BLaER1 (cell line): ENCODE results near the gene TIE1.
A peak's percentile ranks its signal among the peaks of the same experiment; 100 is the strongest.

ENCODE experiments used
- H3K27ac ChIP-seq: shearing (Covaris generic); formaldehyde crosslinking; 2 replicates; pipeline ENCODE4 v1.8.1; 2022
- H3K27me3 ChIP-seq: shearing (Covaris generic); formaldehyde crosslinking; 2 replicates; pipeline ENCODE4 v1.8.1; 2022
- H3K36me3 ChIP-seq: shearing (Covaris generic); formaldehyde crosslinking; 2 replicates; pipeline ENCODE4 v1.8.1; 2022
- H3K4me1 ChIP-seq: shearing (Covaris generic); formaldehyde crosslinking; 2 replicates; pipeline ENCODE4 v1.8.1; 2022
- H3K4me2 ChIP-seq: shearing (Covaris generic); formaldehyde crosslinking; 2 replicates; pipeline ENCODE4 v1.8.1; 2022
- H3K4me3 ChIP-seq: shearing (Covaris generic); formaldehyde crosslinking; 2 replicates; pipeline ENCODE4 v1.8.1; 2022
- H3K9ac ChIP-seq: shearing (Covaris generic); formaldehyde crosslinking; 2 replicates; pipeline ENCODE4 v1.8.1; 2022
- H3K9me3 ChIP-seq: shearing (Covaris generic); formaldehyde crosslinking; 2 replicates; pipeline ENCODE4 v1.8.1; 2022
- H4K20me1 ChIP-seq: shearing (Covaris generic); formaldehyde crosslinking; 2 replicates; pipeline ENCODE4 v1.8.1; 2022
- Cebpa-rat ChIP-seq: shearing (Covaris generic); IDR thresholded peaks from 2 replicates; pipeline ENCODE4 v1.8.1; 2022

TIE1 gene

GRCh38 chr1:43303471-43304313 lies 2.9 kb downstream of the TIE1 start:
- Histone ChIP-seq H3K27ac (peak overlapping the region; percentile 51; the same call in 1 of the 2 replicates), H3K9me3 (no peaks in the 10 kb centered on the region), H4K20me1 (no peaks in the 10 kb centered on the region), H3K4me3 (no peak overlapping the region), H3K9ac (no peak overlapping the region), H3K4me2 (peak overlapping the region; percentile 30; the same call in 1 of the 2 replicates), H3K4me1 (peaks cover 44% of the 10 kb centered on the region), H3K27me3 (no peaks in the 10 kb centered on the region), H3K36me3 (no peaks in the 10 kb centered on the region)
- TF ChIP-seq Cebpa-rat = no peak

GRCh38 chr1:43304314-43304681 lies 3.5 kb downstream of the TIE1 start:
- Histone ChIP-seq H3K36me3 (no peaks in the 10 kb centered on the region), H3K4me2 (peak overlapping the region; percentile 30; the same call in 1 of the 2 replicates), H3K27me3 (no peaks in the 10 kb centered on the region)

GRCh38 chr1:43304771-43305300 lies 4.1 kb downstream of the TIE1 start:
- no peaks in the 10 kb centered on the region for H4K20me1 ChIP-seq
- no peak overlapping the region for H3K9ac ChIP-seq
- no peak overlapping the region; the same call in 1 of the 2 replicates for H3K27ac ChIP-seq
- TF ChIP-seq Cebpa-rat = no peak
- H3K4me1 ChIP-seq = peaks cover 38% of the 10 kb centered on the region
- no peaks in the 10 kb centered on the region for H3K27me3 ChIP-seq
- H3K4me3 ChIP-seq = no peak overlapping the region
- no peaks in the 10 kb centered on the region for H3K36me3 ChIP-seq
- H3K9me3 ChIP-seq = no peaks in the 10 kb centered on the region
- peak overlapping the region; percentile 30; the same call in 1 of the 2 replicates for H3K4me2 ChIP-seq

More at GRCh38 chr1:43304314-43304681, 3.5 kb downstream of the TIE1 start:
- Histone ChIP-seq H4K20me1 (no peaks in the 10 kb centered on the region), H3K27ac (peak overlapping the region; percentile 51; the same call in 1 of the 2 replicates), H3K4me3 (no peak overlapping the region), H3K9ac (no peak overlapping the region), H3K9me3 (no peaks in the 10 kb centered on the region), H3K4me1 (peaks cover 44% of the 10 kb centered on the region)
- TF ChIP-seq Cebpa-rat = no peak

GRCh38 chr1:43305461-43305860 lies 4.7 kb downstream of the TIE1 start:
- Histone ChIP-seq H4K20me1 (no peaks in the 10 kb centered on the region), H3K27ac (no peak overlapping the region), H3K9ac (no peak overlapping the region), H3K4me2 (0 out of 2 replicates have a peak overlapping the region, but pooled peaks have one; percentile 5), H3K4me3 (no peak overlapping the region), H3K4me1 (peaks cover 32% of the 10 kb centered on the region), H3K9me3 (no peaks in the 10 kb centered on the region), H3K27me3 (no peaks in the 10 kb centered on the region), H3K36me3 (no peaks in the 10 kb centered on the region)
- no peak for TF ChIP-seq Cebpa-rat

- no peaks in the 10 kb centered on the region for H3K9me3 ChIP-seq
- 0 out of 2 replicates have a peak overlapping the region, but pooled peaks have one; percentile 5 for H3K4me2 ChIP-seq
- no peak overlapping the region for H3K27ac ChIP-seq
- TF ChIP-seq Cebpa-rat = no peak
- no peaks in the 10 kb centered on the region for H4K20me1 ChIP-seq
- no peaks in the 10 kb centered on the region for H3K27me3 ChIP-seq
- no peak overlapping the region for H3K4me3 ChIP-seq
- H3K4me1 ChIP-seq = peaks cover 26% of the 10 kb centered on the region
- no peaks in the 10 kb centered on the region for H3K36me3 ChIP-seq
- H3K9ac ChIP-seq = no peak overlapping the region
Measured at GRCh38 chr1:43305926-43306687, 5.3 kb downstream of the TIE1 start.

GRCh38 chr1:43306688-43307457 lies 6.1 kb downstream of the TIE1 start:
- no peaks in the 10 kb centered on the region for H4K20me1 ChIP-seq
- no peak for TF ChIP-seq Cebpa-rat

GRCh38 chr1:43307458-43308158 lies 6.8 kb downstream of the TIE1 start:
- H3K4me3 ChIP-seq = no peak overlapping the region
- no peak for TF ChIP-seq Cebpa-rat
- no peaks in the 10 kb centered on the region for H3K27me3 ChIP-seq
- no peak overlapping the region for H3K4me2 ChIP-seq
- no peak overlapping the region for H3K27ac ChIP-seq
- no peaks in the 10 kb centered on the region for H3K9me3 ChIP-seq
- H3K4me1 ChIP-seq = peaks cover 23% of the 10 kb centered on the region
- no peaks in the 10 kb centered on the region for H3K36me3 ChIP-seq
- no peak overlapping the region for H3K9ac ChIP-seq
- no peaks in the 10 kb centered on the region for H4K20me1 ChIP-seq

More at GRCh38 chr1:43306688-43307457, 6.1 kb downstream of the TIE1 start:
- Histone ChIP-seq H3K9me3 (no peaks in the 10 kb centered on the region), H3K9ac (no peak overlapping the region), H3K36me3 (no peaks in the 10 kb centered on the region), H3K4me2 (no peak overlapping the region), H3K27ac (no peak overlapping the region), H3K4me3 (no peak overlapping the region), H3K27me3 (no peaks in the 10 kb centered on the region), H3K4me1 (peaks cover 23% of the 10 kb centered on the region)

GRCh38 chr1:43308635-43309404 lies 8.0 kb downstream of the TIE1 start:
- no peaks in the 10 kb centered on the region for H3K9me3 ChIP-seq
- H3K4me2 ChIP-seq = no peak overlapping the region
- TF ChIP-seq Cebpa-rat = no peak
- no peaks in the 10 kb centered on the region for H4K20me1 ChIP-seq
- H3K9ac ChIP-seq = no peak overlapping the region
- no peaks in the 10 kb centered on the region for H3K27me3 ChIP-seq
- H3K4me1 ChIP-seq = peaks cover 22% of the 10 kb centered on the region
- no peak overlapping the region for H3K27ac ChIP-seq
- no peaks in the 10 kb centered on the region for H3K36me3 ChIP-seq
- H3K4me3 ChIP-seq = no peak overlapping the region
